H9 (cell line): ENCODE results near the gene UBE2B. TPM values are rescaled to one million over a fixed set of nuclear protein-coding genes. Genes with fewer than 3 reads are reported as not detected.

ENCODE experiments used
- DNase-seq: peaks from one replicate; pipeline ENCODE4 v3.0.0-alpha.2; 2017
- H2AFZ ChIP-seq: one replicate; pipeline ENCODE4 v1.6.1; 2013; ENCODE audit warnings: mild to moderate bottlenecking, low read length, control low read depth, moderate library complexity
- H2AK5ac ChIP-seq: 2 replicates; pipeline ENCODE4 v1.6.1; 2013; ENCODE audit warnings: low read length, control low read depth, mixed read lengths; ENCODE audit not compliant: insufficient read length
- H2BK120ac ChIP-seq: one replicate; pipeline ENCODE4 v1.6.1; 2013; ENCODE audit warnings: low read depth, mild to moderate bottlenecking, low read length, control low read depth, inconsistent platforms; ENCODE audit not compliant: poor library complexity, severe bottlenecking
- H2BK12ac ChIP-seq: 2 replicates; pipeline ENCODE4 v1.6.1; 2013; ENCODE audit warnings: low read length, control low read depth, mixed read lengths, low read depth; ENCODE audit not compliant: insufficient read length
- H2BK15ac ChIP-seq: 2 replicates; pipeline ENCODE4 v1.6.1; 2013; ENCODE audit warnings: low read depth, low read length, control low read depth
- H2BK20ac ChIP-seq: one replicate; pipeline ENCODE4 v1.6.1; 2013; ENCODE audit warnings: low read depth, mild to moderate bottlenecking, low read length, control low read depth, inconsistent platforms; ENCODE audit not compliant: poor library complexity, severe bottlenecking
- H2BK5ac ChIP-seq: 2 replicates; pipeline ENCODE4 v1.6.1; 2013; ENCODE audit warnings: low read length, control low read depth, mixed read lengths; ENCODE audit not compliant: insufficient read length
- H3K14ac ChIP-seq: 2 replicates; pipeline ENCODE4 v1.6.1; 2013; ENCODE audit warnings: low read length, control low read depth; ENCODE audit not compliant: insufficient read depth
- H3K18ac ChIP-seq: 2 replicates; pipeline ENCODE4 v1.6.1; 2013; ENCODE audit warnings: low read depth, mild to moderate bottlenecking, mixed read lengths, low read length, control low read depth; ENCODE audit not compliant: insufficient read length
- H3K23ac ChIP-seq: 2 replicates; pipeline ENCODE4 v1.6.1; 2013; ENCODE audit warnings: low read length, control low read depth, mixed read lengths, low read depth; ENCODE audit not compliant: insufficient read length
- H3K23me2 ChIP-seq: 2 replicates; pipeline ENCODE4 v1.6.1; 2013; ENCODE audit warnings: low read depth, mild to moderate bottlenecking, mixed read lengths, low read length, control low read depth; ENCODE audit not compliant: insufficient read length, poor library complexity, severe bottlenecking
- H3K27ac ChIP-seq: 2 replicates; pipeline ENCODE4 v1.5.1; 2013; ENCODE audit warnings: low read length, control low read depth, mixed read lengths, low read depth; ENCODE audit not compliant: insufficient read length
- H3K27me3 ChIP-seq: 2 replicates; pipeline ENCODE4 v1.6.1; 2013; ENCODE audit warnings: low read length, control low read depth, inconsistent platforms; ENCODE audit not compliant: insufficient read depth
- H3K4ac ChIP-seq: 2 replicates; pipeline ENCODE4 v1.6.1; 2013; ENCODE audit warnings: low read depth, mild to moderate bottlenecking, control low read depth, inconsistent platforms, low read length, moderate library complexity
- H3K4me1 ChIP-seq: 2 replicates; pipeline ENCODE4 v1.6.1; 2013; ENCODE audit warnings: low read length, control low read depth, inconsistent platforms; ENCODE audit not compliant: insufficient read depth
- H3K4me2 ChIP-seq: 2 replicates; pipeline ENCODE4 v1.6.1; 2013; ENCODE audit warnings: low read length, control low read depth, mixed read lengths; ENCODE audit not compliant: insufficient read length, insufficient read depth
- H3K56ac ChIP-seq: 2 replicates; pipeline ENCODE4 v1.6.1; 2013; ENCODE audit warnings: low read depth, mild to moderate bottlenecking, mixed read lengths, low read length, control low read depth; ENCODE audit not compliant: insufficient read length
- H3K79me1 ChIP-seq: 2 replicates; pipeline ENCODE4 v1.6.1; 2013; ENCODE audit warnings: low read depth, mild to moderate bottlenecking, moderate library complexity, low read length, control low read depth, inconsistent platforms; ENCODE audit not compliant: insufficient read depth, poor library complexity, severe bottlenecking
- H3K79me2 ChIP-seq: 2 replicates; pipeline ENCODE4 v1.6.1; 2013; ENCODE audit warnings: low read length, control low read depth, inconsistent platforms; ENCODE audit not compliant: insufficient read depth
- H3K9ac ChIP-seq: 2 replicates; pipeline ENCODE4 v1.6.1; 2013; ENCODE audit warnings: low read length, control low read depth, mixed read lengths; ENCODE audit not compliant: insufficient read length; ENCODE audit errors: extremely low read depth
- H3K9me3 ChIP-seq: one replicate; pipeline ENCODE4 v1.6.1; 2013; ENCODE audit warnings: low read depth, low read length, inconsistent platforms; ENCODE audit not compliant: control insufficient read depth
- H3T11ph ChIP-seq: one replicate; pipeline ENCODE4 v1.6.1; 2013; ENCODE audit warnings: mild to moderate bottlenecking, low read length, control low read depth, inconsistent platforms
- H4K20me1 ChIP-seq: one replicate; pipeline ENCODE4 v1.6.1; 2013; ENCODE audit not compliant: control insufficient read depth, insufficient read length, insufficient read depth
- H4K5ac ChIP-seq: 2 replicates; pipeline ENCODE4 v1.6.1; 2013; ENCODE audit warnings: low read depth, mild to moderate bottlenecking, mixed read lengths, low read length, control low read depth; ENCODE audit not compliant: insufficient read length
- H4K8ac ChIP-seq: replicated peaks from 2 replicates; pipeline ENCODE4 v1.6.1; 2013; ENCODE audit warnings: low read length, control low read depth, mixed read lengths, low read depth; ENCODE audit not compliant: insufficient read length
- H4K91ac ChIP-seq: 2 replicates; pipeline ENCODE4 v1.6.1; 2013; ENCODE audit warnings: low read depth, mild to moderate bottlenecking, moderate library complexity, mixed read lengths, low read length, control low read depth; ENCODE audit not compliant: insufficient read length
- H3K27ac Mint-ChIP-seq, 3 experiments: 2 replicates in 2 of 3; 3 replicates in 1 of 3; pipeline ENCODE4 v1.8.0; 2020 to 2021; ENCODE audit warnings: mixed read lengths in 3 of 3, mild to moderate bottlenecking in 1 of 3, moderate library complexity in 1 of 3
- H3K27me3 Mint-ChIP-seq: 2 replicates; pipeline ENCODE4 v1.8.0; 2021; ENCODE audit warnings: low read depth, mild to moderate bottlenecking, moderate library complexity, mixed read lengths
- H3K36me3 Mint-ChIP-seq, 3 experiments: 2 replicates in 2 of 3; 3 replicates in 1 of 3; pipeline ENCODE4 v1.8.0; 2020 to 2021; ENCODE audit warnings: low read depth in 3 of 3, mixed read lengths in 3 of 3; ENCODE audit not compliant: insufficient read depth in 1 of 3
- H3K4me1 Mint-ChIP-seq, 2 experiments: 2 replicates each; pipeline ENCODE4 v1.8.0; 2020; ENCODE audit warnings: mixed read lengths in 2 of 2
- H3K4me3 Mint-ChIP-seq, 2 experiments: 2 replicates in 1 of 2; 3 replicates in 1 of 2; pipeline ENCODE4 v1.8.0; 2020 to 2021; ENCODE audit warnings: mild to moderate bottlenecking in 2 of 2, mixed read lengths in 2 of 2, moderate library complexity in 1 of 2
- H3K9me3 Mint-ChIP-seq, 2 experiments: 2 replicates in 1 of 2; 3 replicates in 1 of 2; pipeline ENCODE4 v1.8.0; 2020; ENCODE audit warnings: mild to moderate bottlenecking in 2 of 2, mixed read lengths in 2 of 2, moderate library complexity in 1 of 2
- WGBS: extraction: QIAGEN DNeasy Blood & Tissue Kit; methylation state at CpG from one replicate; pipeline ENCODE4 v1.1.7; 2013; ENCODE audit warnings: missing lambda C conversion rate, low lambda C conversion rate, mixed read lengths; ENCODE audit not compliant: insufficient read length; ENCODE audit errors: extremely low coverage; 5-methylcytosine and 5-hydroxymethylcytosine counted together
- total RNA-seq: library from RNA; stranded (reverse); gene quantifications from 2 replicates; pipeline ENCODE4 v1.2.1, GENCODE V29; 2021
- TF ChIP-seq, protein P1 (sequence below): fragments of 200-600 bp; sonication (generic); conservative IDR thresholded peaks from 3 replicates; pipeline ENCODE4 v1.8.0; 2021; ENCODE audit warnings: antibody characterized with exemption, mild to moderate bottlenecking

UBE2B gene
- total RNA-seq, 1 experiment from 2014 or later, result 50.3 TPM

GRCh38 chr5:134345996-134346395, 25.4 kb upstream of the UBE2B start:
- H3K27ac Mint-ChIP-seq, result peak overlapping the region; percentile 3 to 20 (median 19); a peak in 3 of 7 replicates
- H2BK120ac ChIP-seq, result no peak overlapping the region
- no peaks in the 10 kb centered on the region for H3K9me3 ChIP-seq
- peak; percentile 48 for DNase-seq
- H3K27ac ChIP-seq, result peak overlapping the region; percentile 47
- H3K79me2 ChIP-seq, result no peaks in the 10 kb centered on the region
- no CpG with 5 or more reads among the region's 2 CpGs for WGBS
- no peak overlapping the region for H4K5ac ChIP-seq
- H3K4ac ChIP-seq, result no peak overlapping the region
- H3K56ac ChIP-seq, result no peak overlapping the region
- H2AFZ ChIP-seq, result no peak overlapping the region
- no peak overlapping the region for H3K23ac ChIP-seq
- TF ChIP-seq, protein P1, sequence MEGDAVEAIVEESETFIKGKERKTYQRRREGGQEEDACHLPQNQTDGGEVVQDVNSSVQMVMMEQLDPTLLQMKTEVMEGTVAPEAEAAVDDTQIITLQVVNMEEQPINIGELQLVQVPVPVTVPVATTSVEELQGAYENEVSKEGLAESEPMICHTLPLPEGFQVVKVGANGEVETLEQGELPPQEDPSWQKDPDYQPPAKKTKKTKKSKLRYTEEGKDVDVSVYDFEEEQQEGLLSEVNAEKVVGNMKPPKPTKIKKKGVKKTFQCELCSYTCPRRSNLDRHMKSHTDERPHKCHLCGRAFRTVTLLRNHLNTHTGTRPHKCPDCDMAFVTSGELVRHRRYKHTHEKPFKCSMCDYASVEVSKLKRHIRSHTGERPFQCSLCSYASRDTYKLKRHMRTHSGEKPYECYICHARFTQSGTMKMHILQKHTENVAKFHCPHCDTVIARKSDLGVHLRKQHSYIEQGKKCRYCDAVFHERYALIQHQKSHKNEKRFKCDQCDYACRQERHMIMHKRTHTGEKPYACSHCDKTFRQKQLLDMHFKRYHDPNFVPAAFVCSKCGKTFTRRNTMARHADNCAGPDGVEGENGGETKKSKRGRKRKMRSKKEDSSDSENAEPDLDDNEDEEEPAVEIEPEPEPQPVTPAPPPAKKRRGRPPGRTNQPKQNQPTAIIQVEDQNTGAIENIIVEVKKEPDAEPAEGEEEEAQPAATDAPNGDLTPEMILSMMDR, result no peak
- no peak overlapping the region for H2AK5ac ChIP-seq
- H4K8ac ChIP-seq, result no peak overlapping the region
- peak overlapping the region; percentile 62 for H3K18ac ChIP-seq
- H3K4me1 ChIP-seq, result no peaks in the 10 kb centered on the region
- H4K20me1 ChIP-seq, result no peaks in the 10 kb centered on the region
- no peak overlapping the region for H3K4me2 ChIP-seq
- H3K36me3 Mint-ChIP-seq, result 0 out of 7 replicates have a peak, but pooled peaks cover 0 to 2% (median 0%) of the 10 kb centered on the region in 3 experiments
- H3K9ac ChIP-seq, result no peak overlapping the region
- no peak overlapping the region for H3T11ph ChIP-seq
- H3K14ac ChIP-seq, result no peak overlapping the region
- H3K27me3 Mint-ChIP-seq, result no peaks in the 10 kb centered on the region
- H2BK20ac ChIP-seq, result no peak overlapping the region
- H2BK5ac ChIP-seq, result peak overlapping the region; percentile 39
- peaks cover 11% of the 10 kb centered on the region in 2 experiments for H3K4me1 Mint-ChIP-seq
- no peaks in the 10 kb centered on the region for H3K79me1 ChIP-seq
- H2BK12ac ChIP-seq, result no peak overlapping the region
- no peak overlapping the region for H3K4me3 Mint-ChIP-seq
- no peak overlapping the region for H4K91ac ChIP-seq
- H3K27me3 ChIP-seq, result no peaks in the 10 kb centered on the region
- no peak overlapping the region for H2BK15ac ChIP-seq
- peaks cover 1 to 2% of the 10 kb centered on the region in 2 experiments; a peak in 1 of 5 replicates for H3K9me3 Mint-ChIP-seq
- no peaks in the 10 kb centered on the region for H3K23me2 ChIP-seq
